Activated CD4-positive, alpha-beta memory T cell treated with anti-CD3 and anti-CD28 coated beads, Interleukin-2, amount 10 ng/mL, durations not matched to agents 7 days and 5 days (primary cell): ENCODE data around the gene RGS10. TPM values are rescaled to one million over a fixed set of nuclear protein-coding genes. Genes with fewer than 3 reads are reported as not detected.

ENCODE experiments used
- CTCF ChIA-PET: fragments of 350-600 bp; sonication (Branson Sonifier 250); formaldehyde crosslinking; loops from one replicate; lab custom pipeline; 2021; ENCODE audit warnings: antibody characterized with exemption, inconsistent platforms; lab: Charles Lee
- POLR2A ChIA-PET: fragments of 350-600 bp; sonication (Branson Sonifier 250); formaldehyde crosslinking; loops from one replicate; lab custom pipeline; 2021; ENCODE audit warnings: antibody characterized with exemption; lab: Charles Lee
- DNase-seq: peaks from one replicate; pipeline ENCODE4 v3.0.0-alpha.2; 2020
- H3K27ac Mint-ChIP-seq: one replicate; pipeline ENCODE4 v1.8.0; 2021; ENCODE audit warnings: mild to moderate bottlenecking, mixed read lengths
- H3K27me3 Mint-ChIP-seq: one replicate; pipeline ENCODE4 v1.8.0; 2021; ENCODE audit warnings: mixed read lengths
- H3K36me3 Mint-ChIP-seq: one replicate; pipeline ENCODE4 v1.8.0; 2021; ENCODE audit warnings: low read depth, mixed read lengths
- H3K4me1 Mint-ChIP-seq: one replicate; pipeline ENCODE4 v1.8.0; 2021; ENCODE audit warnings: mixed read lengths
- H3K4me3 Mint-ChIP-seq: one replicate; pipeline ENCODE4 v1.8.0; 2021; ENCODE audit warnings: mild to moderate bottlenecking, mixed read lengths
- H3K9me3 Mint-ChIP-seq: one replicate; pipeline ENCODE4 v1.8.0; 2021; ENCODE audit warnings: mixed read lengths
- total RNA-seq, 2 experiments: library from RNA; stranded (reverse); gene quantifications; one replicate each; pipeline ENCODE4 v1.2.3, GENCODE V29; 2021

Gene RGS10
- total RNA-seq, 2 experiments from 2014 or later: 137 to 140 TPM

DNA sequence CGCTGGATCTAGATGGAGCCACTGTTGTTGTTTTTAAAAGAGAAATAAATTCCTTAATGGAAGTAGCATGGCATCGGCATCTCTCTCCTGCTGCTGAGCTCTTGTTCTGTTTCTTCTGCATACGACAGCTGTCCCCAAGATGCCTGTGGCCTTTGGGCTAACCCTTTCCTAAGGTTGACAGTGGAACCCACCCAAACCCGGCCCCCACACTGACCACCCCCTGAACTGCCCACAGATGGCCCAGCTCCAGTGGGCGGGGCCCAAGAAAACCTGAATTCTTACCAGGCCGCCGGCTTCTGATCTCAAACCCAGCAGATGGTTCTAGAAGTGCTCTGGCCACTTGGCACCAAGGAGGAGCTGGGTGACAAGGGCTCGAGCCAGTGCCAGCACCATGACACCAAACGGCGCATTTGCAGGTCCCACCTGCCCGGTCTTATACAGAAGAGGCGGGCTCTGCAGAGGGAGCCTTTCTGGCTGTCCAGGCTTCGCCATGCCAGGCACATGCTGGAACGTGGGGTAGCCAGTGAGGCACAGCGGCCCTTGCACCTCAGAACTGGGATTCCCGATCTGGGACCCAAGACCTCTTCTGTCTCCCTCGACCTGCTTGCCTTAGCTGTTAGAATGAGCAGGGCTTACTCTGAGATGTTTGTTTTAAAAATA lies 82.7 kb downstream of the RGS10 start:
- peaks cover 6% of the 10 kb centered on the region for H3K9me3 Mint-ChIP-seq
- peaks cover 5% of the 10 kb centered on the region for H3K27me3 Mint-ChIP-seq
- CTCF ChIA-PET: interaction anchor here (0.8 kb wide), 1 partner anchor 260 kb away, joined by 3 read pairs; no protein-coding TSS in a partner anchor
- no peak overlapping the region for H3K4me3 Mint-ChIP-seq
- H3K4me1 Mint-ChIP-seq: peaks cover 21% of the 10 kb centered on the region
- POLR2A ChIA-PET: interaction anchor here (0.6 to 1.3 kb wide), 2 partner anchors 9 to 15 kb away, joined by 3 read pairs; no protein-coding TSS in a partner anchor
- DNase-seq: no peak
- H3K36me3 Mint-ChIP-seq: peaks cover 12% of the 10 kb centered on the region
- H3K27ac Mint-ChIP-seq: no peak overlapping the region

DNA sequence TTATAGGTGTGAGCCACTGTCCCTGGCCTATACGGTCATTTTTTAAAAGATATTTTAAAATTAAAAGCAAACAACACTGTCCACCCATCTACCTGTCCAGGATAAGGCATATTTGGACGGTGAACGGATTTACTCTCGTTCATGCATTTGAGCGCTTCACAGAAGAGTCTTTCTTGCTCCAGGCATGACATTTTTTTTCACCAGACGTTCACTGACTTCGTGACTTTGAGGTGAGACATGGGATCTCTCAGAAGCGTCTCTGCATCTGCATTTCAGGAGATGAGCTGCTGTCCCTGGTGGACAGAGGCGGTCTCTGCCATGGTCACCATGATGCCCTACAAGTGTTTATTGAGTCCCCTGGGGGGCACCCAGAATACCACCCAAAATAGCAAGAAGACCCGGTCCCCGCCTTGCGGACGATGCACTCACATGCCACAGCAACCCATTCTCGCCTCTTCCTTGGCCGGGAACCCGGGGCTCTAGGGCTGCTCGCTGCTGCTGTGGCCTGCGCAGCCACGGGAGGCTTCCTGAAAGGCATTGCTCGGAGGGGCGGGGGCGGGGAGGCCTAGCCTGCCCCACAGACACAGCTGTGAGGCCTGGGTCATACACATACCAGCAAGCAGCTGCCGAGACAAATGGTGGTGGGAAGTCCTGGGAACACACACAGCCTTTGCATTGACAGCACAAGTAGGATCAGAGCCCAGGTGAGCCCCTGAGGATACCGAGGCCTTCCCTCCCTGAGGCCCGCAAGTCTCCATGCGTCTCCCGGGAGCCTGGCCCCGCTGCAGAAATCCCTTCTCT lies 84.4 kb downstream of the RGS10 start:
- DNase-seq: no peak
- H3K9me3 Mint-ChIP-seq: peaks cover 2% of the 10 kb centered on the region
- ChIA-PET POLR2A (interaction anchor here (1.3 kb wide), 1 partner anchor 13 kb away, joined by 3 read pairs; no protein-coding TSS in a partner anchor), CTCF (interaction anchor here (1.2 to 2.3 kb wide), 3 partner anchors 13 to 31 kb away, joined by 4 to 8 read pairs (median 5); no protein-coding TSS in a partner anchor)
- peaks cover 8% of the 10 kb centered on the region for H3K36me3 Mint-ChIP-seq
- peaks cover 3% of the 10 kb centered on the region for H3K27me3 Mint-ChIP-seq
- H3K4me1 Mint-ChIP-seq: peaks cover 19% of the 10 kb centered on the region
- H3K27ac Mint-ChIP-seq: no peak overlapping the region
- H3K4me3 Mint-ChIP-seq: no peak overlapping the region

- Mint-ChIP-seq H3K27me3 (no peaks in the 10 kb centered on the region), H3K9me3 (no peaks in the 10 kb centered on the region), H3K27ac (no peak overlapping the region), H3K36me3 (no peaks in the 10 kb centered on the region), H3K4me3 (no peak overlapping the region), H3K4me1 (peaks cover 10% of the 10 kb centered on the region)
- ChIA-PET CTCF (interaction anchor here (1.1 to 2.3 kb wide), 5 partner anchors 11 to 86 kb away, joined by 3 to 8 read pairs (median 4); partner anchors contain the start of gene RGS10), POLR2A (no interaction called here)
- no peak for DNase-seq
These were observed 86.1 kb downstream of the RGS10 start for GRCh38 chr10:119456435-119456810.

DNA sequence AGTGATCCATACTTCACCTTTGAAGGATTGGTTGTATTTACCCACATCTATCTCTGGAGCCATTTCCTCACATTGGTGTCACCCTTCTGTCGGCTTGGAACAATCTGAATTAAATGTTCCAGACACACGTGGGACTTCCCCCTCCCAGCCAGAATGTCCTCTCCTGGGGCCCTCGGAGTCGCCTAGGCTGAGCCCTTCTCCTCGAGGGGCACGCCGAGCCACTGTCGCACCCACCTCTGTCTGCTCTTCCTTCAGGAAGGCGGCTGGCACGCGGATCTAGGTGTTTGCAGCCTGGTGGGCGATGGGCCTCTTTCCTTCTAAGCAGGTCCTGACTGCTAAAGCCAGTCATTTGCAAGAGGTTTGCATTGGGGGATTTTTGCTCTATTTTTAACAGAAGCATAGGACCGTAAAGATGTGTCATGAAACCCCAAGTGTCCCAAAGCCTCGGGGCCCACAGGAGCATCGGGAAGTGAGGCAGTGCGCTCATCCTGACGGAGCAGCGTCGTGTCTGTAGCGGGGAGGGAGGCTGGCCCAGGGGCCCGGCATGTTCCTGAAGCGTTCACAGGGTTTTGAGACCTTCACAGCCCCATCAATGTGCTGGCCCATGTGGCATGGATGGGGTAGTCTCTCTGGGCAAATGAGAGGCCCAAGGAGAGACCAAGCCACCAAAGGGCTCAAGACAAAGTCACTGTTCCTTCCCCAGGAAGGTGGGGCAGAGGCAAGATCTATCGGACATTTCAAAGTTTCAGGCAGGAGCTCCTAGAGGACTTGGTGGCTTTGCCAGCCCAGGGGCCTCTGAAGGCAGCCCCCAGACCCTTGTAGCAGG lies 86.7 kb downstream of the RGS10 start:
- no peak overlapping the region for H3K4me3 Mint-ChIP-seq
- no peaks in the 10 kb centered on the region for H3K9me3 Mint-ChIP-seq
- peaks cover 4% of the 10 kb centered on the region for H3K4me1 Mint-ChIP-seq
- H3K27me3 Mint-ChIP-seq: no peaks in the 10 kb centered on the region
- ChIA-PET CTCF (interaction anchor here (2.3 kb wide), 1 partner anchor 34 kb away, joined by 8 read pairs; no protein-coding TSS in a partner anchor), POLR2A (no interaction called here)
- H3K36me3 Mint-ChIP-seq: no peaks in the 10 kb centered on the region
- no peak for DNase-seq
- H3K27ac Mint-ChIP-seq: no peak overlapping the region

DNA sequence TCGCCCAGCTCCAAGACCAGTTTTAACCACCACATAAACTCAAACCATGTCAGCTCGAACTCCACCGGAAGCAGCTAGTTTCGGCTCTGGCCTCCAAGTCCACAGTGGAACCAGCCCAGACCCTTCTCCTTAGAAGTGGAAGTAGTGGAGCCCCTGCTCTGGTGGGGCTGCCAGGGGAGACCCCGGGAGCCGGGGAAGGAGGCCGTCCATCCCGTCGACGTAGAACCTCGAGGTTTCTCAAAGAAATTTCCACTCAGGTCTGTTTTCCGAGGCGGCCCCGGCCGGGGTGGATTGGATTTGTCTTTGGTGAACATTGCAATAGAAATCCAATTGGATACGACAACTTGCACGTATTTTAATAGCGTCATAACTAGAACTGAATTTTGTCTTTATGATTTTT lies 87.5 kb downstream of the RGS10 start:
- ChIA-PET POLR2A (no interaction called here), CTCF (no interaction called here)
- Mint-ChIP-seq H3K9me3 (no peaks in the 10 kb centered on the region), H3K27ac (no peak overlapping the region), H3K4me3 (no peak overlapping the region), H3K4me1 (peaks cover 3% of the 10 kb centered on the region), H3K27me3 (no peaks in the 10 kb centered on the region), H3K36me3 (no peaks in the 10 kb centered on the region)
- DNase-seq: no peak

GRCh38 chr10:119454316-119454715 lies 88.2 kb downstream of the RGS10 start:
- no peaks in the 10 kb centered on the region for H3K27me3 Mint-ChIP-seq
- CTCF ChIA-PET: interaction anchor here (1.8 kb wide), 1 partner anchor 35 kb away, joined by 6 read pairs; no protein-coding TSS in a partner anchor
- DNase-seq: no peak
- no peaks in the 10 kb centered on the region for H3K9me3 Mint-ChIP-seq
- peaks cover 5% of the 10 kb centered on the region for H3K4me1 Mint-ChIP-seq
- no peaks in the 10 kb centered on the region for H3K36me3 Mint-ChIP-seq
- no peak overlapping the region for H3K27ac Mint-ChIP-seq
- no peak overlapping the region for H3K4me3 Mint-ChIP-seq
- POLR2A ChIA-PET: no interaction called here

DNA sequence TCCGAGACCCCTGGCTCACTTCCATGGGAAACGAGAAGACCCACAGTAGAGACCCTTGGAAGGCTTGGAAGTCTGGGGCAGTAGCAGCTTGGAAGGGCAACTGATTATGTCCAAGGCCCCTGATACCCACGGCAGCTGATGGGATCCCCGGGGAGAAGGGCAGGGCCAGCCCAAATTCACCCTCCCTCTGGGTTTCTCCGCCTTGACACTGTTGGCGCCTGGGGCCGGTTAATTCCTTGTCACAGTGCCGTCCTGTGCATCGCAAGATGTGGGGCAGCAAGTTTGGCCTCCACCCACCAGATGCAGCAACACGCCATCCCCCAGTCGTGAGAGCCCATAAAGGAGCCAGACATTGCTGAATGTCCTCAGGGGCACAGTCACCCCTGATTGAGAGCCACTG lies 89.2 kb downstream of the RGS10 start:
- no peak for DNase-seq
- Mint-ChIP-seq H3K27me3 (no peaks in the 10 kb centered on the region), H3K9me3 (no peaks in the 10 kb centered on the region), H3K27ac (no peak overlapping the region), H3K4me3 (no peak overlapping the region), H3K36me3 (no peaks in the 10 kb centered on the region), H3K4me1 (peaks cover 5% of the 10 kb centered on the region)
- CTCF ChIA-PET: interaction anchor here (1.8 kb wide), 1 partner anchor 36 kb away, joined by 6 read pairs; no protein-coding TSS in a partner anchor
- POLR2A ChIA-PET: no interaction called here

DNA sequence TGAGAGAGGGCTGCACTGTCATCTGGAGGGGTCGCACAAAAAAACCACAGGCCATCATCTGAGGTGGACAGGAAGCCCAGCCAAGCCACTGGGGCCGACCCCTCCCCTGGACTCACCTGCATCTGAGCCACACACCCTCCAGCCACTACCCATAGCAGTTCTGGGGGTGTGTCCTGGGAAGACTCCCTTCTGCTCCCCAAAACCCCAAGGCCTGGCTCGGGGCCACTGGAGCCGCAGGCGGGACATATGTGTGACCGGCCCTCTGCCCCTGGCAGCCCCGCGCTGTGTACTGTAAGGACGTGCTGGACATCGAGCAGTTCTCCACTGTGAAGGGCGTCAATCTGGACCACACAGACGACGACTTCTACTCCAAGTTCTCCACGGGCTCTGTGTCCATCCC lies 90.1 kb downstream of the RGS10 start:
- Mint-ChIP-seq H3K36me3 (no peaks in the 10 kb centered on the region), H3K9me3 (no peaks in the 10 kb centered on the region), H3K4me1 (peaks cover 5% of the 10 kb centered on the region), H3K4me3 (no peak overlapping the region), H3K27me3 (no peaks in the 10 kb centered on the region), H3K27ac (no peak overlapping the region)
- no peak for DNase-seq
- POLR2A ChIA-PET: no interaction called here
- CTCF ChIA-PET: no interaction called here

GRCh38 chr10:119451300-119451896 lies 91.1 kb downstream of the RGS10 start:
- CTCF ChIA-PET: no interaction called here
- H3K27me3 Mint-ChIP-seq: no peaks in the 10 kb centered on the region
- H3K4me3 Mint-ChIP-seq: no peak overlapping the region
- POLR2A ChIA-PET: no interaction called here
- H3K4me1 Mint-ChIP-seq: peaks cover 5% of the 10 kb centered on the region
- no peak for DNase-seq
- no peaks in the 10 kb centered on the region for H3K36me3 Mint-ChIP-seq
- H3K9me3 Mint-ChIP-seq: no peaks in the 10 kb centered on the region
- no peak overlapping the region for H3K27ac Mint-ChIP-seq

- no peak for DNase-seq
- Mint-ChIP-seq H3K4me3 (no peak overlapping the region), H3K9me3 (no peaks in the 10 kb centered on the region), H3K4me1 (peaks cover 9% of the 10 kb centered on the region), H3K27ac (no peak overlapping the region), H3K36me3 (no peaks in the 10 kb centered on the region), H3K27me3 (no peaks in the 10 kb centered on the region)
- ChIA-PET CTCF (interaction anchor here (1.0 kb wide), 1 partner anchor 39 kb away, joined by 3 read pairs; no protein-coding TSS in a partner anchor), POLR2A (no interaction called here)
These were observed 91.8 kb downstream of the RGS10 start for GRCh38 chr10:119450606-119451299.
